HL-60 (cell line): ENCODE data around the gene SLIT1.

ENCODE experiments used
- DNase-seq, 2 experiments: peaks; one replicate each; pipeline ENCODE4 v3.0.0-alpha.2; 2010 to 2020; ENCODE audit warnings: low read depth in 1 of 2, low spot score in 1 of 2
- H3K27ac ChIP-seq: fragments of 250-450 bp; sonication (Bioruptor Pico); replicated peaks from 2 replicates; pipeline ENCODE4 v1.5.1; 2020; ENCODE audit warnings: mild to moderate bottlenecking, moderate library complexity
- H3K27me3 ChIP-seq: fragments of 250-450 bp; sonication (Bioruptor Pico); 2 replicates; pipeline ENCODE4 v1.5.1; 2021; ENCODE audit warnings: mild to moderate bottlenecking, moderate library complexity; ENCODE audit not compliant: insufficient read depth, poor library complexity, severe bottlenecking
- H3K4me3 ChIP-seq: replicated peaks from 2 replicates; pipeline ENCODE4 v1.5.1; 2011; ENCODE audit warnings: mild to moderate bottlenecking, control low read depth, low read length; ENCODE audit not compliant: insufficient read depth
- GABPA ChIP-seq: IDR thresholded peaks from 2 replicates; pipeline ENCODE4 v1.6.1; 2012; ENCODE audit warnings: low read depth
- POLR2AphosphoS5 ChIP-seq: IDR thresholded peaks from 2 replicates; pipeline ENCODE4 v1.6.1; 2012; ENCODE audit warnings: low read depth
- SPI1 ChIP-seq: IDR thresholded peaks from 2 replicates; pipeline ENCODE4 v1.6.1; 2012; ENCODE audit warnings: low read depth, mild to moderate bottlenecking, borderline replicate concordance
- TF ChIP-seq, protein P1 (sequence below): IDR thresholded peaks from one replicate; pipeline ENCODE4 v1.5.1; 2011; ENCODE audit warnings: low read length, control low read depth, inconsistent platforms; ENCODE audit not compliant: insufficient read depth
- TF ChIP-seq, protein P2 (sequence below): IDR thresholded peaks from 2 replicates; pipeline ENCODE4 v1.6.1; 2012; ENCODE audit warnings: low read depth; ENCODE audit not compliant: insufficient replicate concordance

The SLIT1 gene

DNA sequence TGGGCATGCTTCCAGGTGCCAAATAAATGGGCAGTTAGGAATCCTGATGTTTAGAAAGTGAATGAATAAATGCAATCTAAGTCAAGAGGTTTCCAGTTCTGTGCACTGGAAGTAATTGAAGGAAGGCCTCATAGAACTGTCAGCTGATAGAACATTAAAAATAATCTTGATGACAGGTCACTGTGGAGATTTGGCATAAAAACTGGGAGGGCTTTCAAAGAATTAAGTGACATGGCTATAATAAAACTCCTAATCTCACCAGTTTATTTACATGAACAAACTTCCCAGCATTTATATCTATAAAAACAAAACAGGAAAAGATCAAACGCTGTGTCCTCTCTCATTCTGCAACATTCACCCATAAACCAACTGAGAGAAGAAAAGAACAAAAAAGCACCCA, 170.5 kb downstream of the SLIT1 start:
- Histone ChIP-seq H3K4me3 (no peak overlapping the region), H3K27me3 (no peaks in the 10 kb centered on the region), H3K27ac (no peak overlapping the region)
- DNase-seq, result no peak
- TF ChIP-seq, protein P1, sequence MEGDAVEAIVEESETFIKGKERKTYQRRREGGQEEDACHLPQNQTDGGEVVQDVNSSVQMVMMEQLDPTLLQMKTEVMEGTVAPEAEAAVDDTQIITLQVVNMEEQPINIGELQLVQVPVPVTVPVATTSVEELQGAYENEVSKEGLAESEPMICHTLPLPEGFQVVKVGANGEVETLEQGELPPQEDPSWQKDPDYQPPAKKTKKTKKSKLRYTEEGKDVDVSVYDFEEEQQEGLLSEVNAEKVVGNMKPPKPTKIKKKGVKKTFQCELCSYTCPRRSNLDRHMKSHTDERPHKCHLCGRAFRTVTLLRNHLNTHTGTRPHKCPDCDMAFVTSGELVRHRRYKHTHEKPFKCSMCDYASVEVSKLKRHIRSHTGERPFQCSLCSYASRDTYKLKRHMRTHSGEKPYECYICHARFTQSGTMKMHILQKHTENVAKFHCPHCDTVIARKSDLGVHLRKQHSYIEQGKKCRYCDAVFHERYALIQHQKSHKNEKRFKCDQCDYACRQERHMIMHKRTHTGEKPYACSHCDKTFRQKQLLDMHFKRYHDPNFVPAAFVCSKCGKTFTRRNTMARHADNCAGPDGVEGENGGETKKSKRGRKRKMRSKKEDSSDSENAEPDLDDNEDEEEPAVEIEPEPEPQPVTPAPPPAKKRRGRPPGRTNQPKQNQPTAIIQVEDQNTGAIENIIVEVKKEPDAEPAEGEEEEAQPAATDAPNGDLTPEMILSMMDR, result no peak
- TF ChIP-seq GABPA, result no peak
- TF ChIP-seq SPI1, result no peak
- TF ChIP-seq POLR2AphosphoS5, result no peak
- TF ChIP-seq, protein P2, sequence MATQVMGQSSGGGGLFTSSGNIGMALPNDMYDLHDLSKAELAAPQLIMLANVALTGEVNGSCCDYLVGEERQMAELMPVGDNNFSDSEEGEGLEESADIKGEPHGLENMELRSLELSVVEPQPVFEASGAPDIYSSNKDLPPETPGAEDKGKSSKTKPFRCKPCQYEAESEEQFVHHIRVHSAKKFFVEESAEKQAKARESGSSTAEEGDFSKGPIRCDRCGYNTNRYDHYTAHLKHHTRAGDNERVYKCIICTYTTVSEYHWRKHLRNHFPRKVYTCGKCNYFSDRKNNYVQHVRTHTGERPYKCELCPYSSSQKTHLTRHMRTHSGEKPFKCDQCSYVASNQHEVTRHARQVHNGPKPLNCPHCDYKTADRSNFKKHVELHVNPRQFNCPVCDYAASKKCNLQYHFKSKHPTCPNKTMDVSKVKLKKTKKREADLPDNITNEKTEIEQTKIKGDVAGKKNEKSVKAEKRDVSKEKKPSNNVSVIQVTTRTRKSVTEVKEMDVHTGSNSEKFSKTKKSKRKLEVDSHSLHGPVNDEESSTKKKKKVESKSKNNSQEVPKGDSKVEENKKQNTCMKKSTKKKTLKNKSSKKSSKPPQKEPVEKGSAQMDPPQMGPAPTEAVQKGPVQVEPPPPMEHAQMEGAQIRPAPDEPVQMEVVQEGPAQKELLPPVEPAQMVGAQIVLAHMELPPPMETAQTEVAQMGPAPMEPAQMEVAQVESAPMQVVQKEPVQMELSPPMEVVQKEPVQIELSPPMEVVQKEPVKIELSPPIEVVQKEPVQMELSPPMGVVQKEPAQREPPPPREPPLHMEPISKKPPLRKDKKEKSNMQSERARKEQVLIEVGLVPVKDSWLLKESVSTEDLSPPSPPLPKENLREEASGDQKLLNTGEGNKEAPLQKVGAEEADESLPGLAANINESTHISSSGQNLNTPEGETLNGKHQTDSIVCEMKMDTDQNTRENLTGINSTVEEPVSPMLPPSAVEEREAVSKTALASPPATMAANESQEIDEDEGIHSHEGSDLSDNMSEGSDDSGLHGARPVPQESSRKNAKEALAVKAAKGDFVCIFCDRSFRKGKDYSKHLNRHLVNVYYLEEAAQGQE, result no peak

DNA sequence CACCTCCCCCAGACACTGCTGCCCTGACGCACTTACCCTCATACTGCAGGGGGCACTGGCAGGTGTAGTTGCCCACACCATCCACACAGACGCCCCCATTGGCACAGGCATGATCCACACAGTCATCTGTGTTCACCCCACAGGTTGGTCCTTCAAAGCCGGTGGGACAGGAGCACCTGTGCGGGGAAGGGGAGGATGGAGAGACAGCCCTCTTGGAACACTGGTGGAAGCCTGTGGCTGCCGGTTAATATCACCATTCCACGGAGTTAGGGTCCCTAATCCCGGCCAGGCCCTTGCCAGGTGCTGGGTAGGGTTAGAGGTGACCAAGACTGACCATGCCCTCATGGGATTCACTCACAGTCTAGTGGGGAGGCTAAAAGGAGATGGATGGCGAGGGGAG, 171.8 kb downstream of the SLIT1 start:
- DNase-seq, result no peak
- Histone ChIP-seq H3K4me3 (no peak overlapping the region), H3K27ac (no peak overlapping the region), H3K27me3 (no peaks in the 10 kb centered on the region)
- TF ChIP-seq, protein P2, result no peak
- TF ChIP-seq GABPA, result no peak
- TF ChIP-seq SPI1, result no peak
- TF ChIP-seq POLR2AphosphoS5, result no peak
- TF ChIP-seq, protein P1, result no peak

GRCh38 chr10:97013568-97013967, 172.2 kb downstream of the SLIT1 start:
- no peak overlapping the region for H3K4me3 ChIP-seq
- TF ChIP-seq, protein P1, result no peak
- TF ChIP-seq SPI1 (no peak), GABPA (no peak), POLR2AphosphoS5 (no peak)
- TF ChIP-seq, protein P2, result no peak
- H3K27me3 ChIP-seq, result no peaks in the 10 kb centered on the region
- H3K27ac ChIP-seq, result no peak overlapping the region
- no peak for DNase-seq
